CD4-positive, CD25-positive, alpha-beta regulatory T cell (primary cell): ENCODE measurements around the gene USP36. TPM values are rescaled to one million over a fixed set of nuclear protein-coding genes. Genes with fewer than 3 reads are reported as not detected.
A peak's percentile ranks its signal among the peaks of the same experiment; 100 is the strongest.

Source experiments
- ATAC-seq, 2 donors: fragments of 150-1000 bp; cut with Tn5 transposase; one replicate each; pipeline ENCODE4 v1.10.0; 2021; ENCODE audit warnings: low read depth in 2 of 2, moderate number of reproducible peaks in 2 of 2, moderate library complexity in 1 of 2
- DNase-seq, 3 donors: peaks; one replicate each; pipeline versions ENCODE4 v3.0.0 to v3.0.0-alpha.2; 2012 to 2022; ENCODE audit warnings: mixed read lengths in 1 of 3
- H3K27ac ChIP-seq: one replicate; pipeline ENCODE4 v1.7.0; 2013; ENCODE audit warnings: mild to moderate bottlenecking, low read length; ENCODE audit not compliant: insufficient read depth, poor library complexity, severe bottlenecking
- H3K27me3 ChIP-seq: one replicate; pipeline ENCODE4 v1.7.0; 2013; ENCODE audit warnings: low read length; ENCODE audit not compliant: control insufficient read depth, insufficient read depth
- H3K36me3 ChIP-seq: one replicate; pipeline ENCODE4 v1.7.0; 2013; ENCODE audit warnings: mild to moderate bottlenecking, low read length, moderate library complexity; ENCODE audit not compliant: control insufficient read depth, insufficient read depth
- H3K4me1 ChIP-seq: 2 replicates; pipeline ENCODE4 v1.7.0; 2013; ENCODE audit warnings: mild to moderate bottlenecking, low read length; ENCODE audit not compliant: insufficient read depth, control insufficient read depth, poor library complexity, severe bottlenecking
- H3K4me3 ChIP-seq: one replicate; pipeline ENCODE4 v1.7.0; 2013; ENCODE audit warnings: low read depth, mild to moderate bottlenecking, low read length, moderate library complexity
- H3K9me3 ChIP-seq, 2 experiments: 1 replicate in 1 of 2; 2 replicates in 1 of 2; pipeline ENCODE4 v1.7.0; 2013; ENCODE audit warnings: low read length in 2 of 2, mild to moderate bottlenecking in 1 of 2, moderate library complexity in 1 of 2; ENCODE audit not compliant: control insufficient read depth in 2 of 2
- H3K27ac Mint-ChIP-seq, 3 donors: one replicate each; pipeline ENCODE4 v1.8.0; 2020 to 2022; ENCODE audit warnings: mild to moderate bottlenecking in 3 of 3, mixed read lengths in 3 of 3, moderate library complexity in 2 of 3
- H3K27me3 Mint-ChIP-seq: one replicate; pipeline ENCODE4 v1.8.0; 2022; ENCODE audit warnings: mild to moderate bottlenecking, mixed read lengths
- H3K36me3 Mint-ChIP-seq: one replicate; pipeline ENCODE4 v1.8.0; 2020; ENCODE audit warnings: mixed read lengths
- H3K4me1 Mint-ChIP-seq, 4 donors: one replicate each; pipeline ENCODE4 v1.8.0; 2020 to 2022; ENCODE audit warnings: mixed read lengths in 4 of 4, mild to moderate bottlenecking in 1 of 4
- H3K4me3 Mint-ChIP-seq, 4 donors: one replicate each; pipeline ENCODE4 v1.8.0; 2020 to 2022; ENCODE audit warnings: mild to moderate bottlenecking in 4 of 4, mixed read lengths in 4 of 4, moderate library complexity in 3 of 4
- H3K9me3 Mint-ChIP-seq, 7 donors: one replicate each; pipeline ENCODE4 v1.8.0; 2020 to 2022; ENCODE audit warnings: mixed read lengths in 7 of 7, mild to moderate bottlenecking in 3 of 7, moderate library complexity in 2 of 7
- polyA plus RNA-seq, 4 donors: library from polyadenylated mRNA; unstranded; fragments of 300-500 nt; fragmentation: Illumina TruSeq; gene quantifications; one replicate each; pipeline ENCODE4 v1.2.3, GENCODE V29; 2021
- total RNA-seq: library from RNA; stranded (reverse); gene quantifications from one replicate; pipeline ENCODE4 v1.2.3, GENCODE V29; 2022

Gene USP36
- total and polyA plus RNA-seq, 5 donors from 2014 or later, result 19.6 to 407 (median 21.3) TPM

GRCh38 chr17:78832541-78832810 lies 8.1 kb downstream of the USP36 start:
- Mint-ChIP-seq H3K4me1 (peaks cover 8 to 24% (median 17%) of the 10 kb centered on the region in 4 donors), H3K9me3 (peaks cover 0 to 1% (median 0%) of the 10 kb centered on the region in 7 donors), H3K27ac (no peak overlapping the region), H3K36me3 (peaks cover 59% of the 10 kb centered on the region), H3K4me3 (peak overlapping the region in 3 of 4 donors; percentile 24 to 55 (median 49)), H3K27me3 (no peaks in the 10 kb centered on the region)
- H3K36me3 ChIP-seq, result peaks cover 96% of the 10 kb centered on the region
- no peak overlapping the region for H3K27ac ChIP-seq
- H3K27me3 ChIP-seq, result no peaks in the 10 kb centered on the region
- H3K4me3 ChIP-seq, result no peak overlapping the region
- H3K4me1 ChIP-seq, result no peaks in the 10 kb centered on the region
- DNase-seq (no peak), ATAC-seq (no peak)
- H3K9me3 ChIP-seq, result no peaks in the 10 kb centered on the region

- no peaks in the 10 kb centered on the region for H3K27me3 ChIP-seq
- peaks cover 96% of the 10 kb centered on the region for H3K36me3 ChIP-seq
- Mint-ChIP-seq H3K4me1 (peaks cover 8 to 19% (median 14%) of the 10 kb centered on the region in 4 donors), H3K27me3 (no peaks in the 10 kb centered on the region), H3K27ac (no peak overlapping the region), H3K4me3 (peak overlapping the region in 2 of 4 donors; percentile 49 to 55), H3K36me3 (peaks cover 57% of the 10 kb centered on the region), H3K9me3 (peaks cover 0 to 1% (median 0%) of the 10 kb centered on the region in 7 donors)
- H3K27ac ChIP-seq, result no peak overlapping the region
- DNase-seq (no peak), ATAC-seq (no peak)
- H3K9me3 ChIP-seq, result no peaks in the 10 kb centered on the region
- H3K4me3 ChIP-seq, result no peak overlapping the region
- no peaks in the 10 kb centered on the region for H3K4me1 ChIP-seq
These were observed 8.7 kb downstream of the USP36 start for GRCh38 chr17:78831688-78832540.

- H3K36me3 Mint-ChIP-seq, result peaks cover 56% of the 10 kb centered on the region
- no peaks in the 10 kb centered on the region for H3K9me3 Mint-ChIP-seq
- H3K27ac Mint-ChIP-seq, result peak overlapping the region in 1 of 3 donors; percentile 1
These were observed 11.1 kb downstream of the USP36 start for GRCh38 chr17:78829477-78829876.

GRCh38 chr17:78828470-78829185 lies 12.0 kb downstream of the USP36 start:
- H3K27me3 Mint-ChIP-seq, result no peaks in the 10 kb centered on the region
- H3K9me3 Mint-ChIP-seq, result no peaks in the 10 kb centered on the region
- Histone ChIP-seq H3K27ac (no peak overlapping the region), H3K9me3 (no peaks in the 10 kb centered on the region), H3K4me1 (no peaks in the 10 kb centered on the region), H3K36me3 (peaks cover 94% of the 10 kb centered on the region), H3K27me3 (no peaks in the 10 kb centered on the region), H3K4me3 (no peak overlapping the region)
- no peak for DNase-seq
- peak overlapping the region in 1 of 4 donors; percentile 29 for H3K4me3 Mint-ChIP-seq
- peak overlapping the region in 2 of 3 donors; percentile 11 to 73 for H3K27ac Mint-ChIP-seq
- peaks cover 14 to 34% (median 22%) of the 10 kb centered on the region in 4 donors for H3K4me1 Mint-ChIP-seq
- peaks cover 59% of the 10 kb centered on the region for H3K36me3 Mint-ChIP-seq
- no peak for ATAC-seq

More at GRCh38 chr17:78829477-78829876, 11.1 kb downstream of the USP36 start:
- no peak for ATAC-seq
- no peak overlapping the region for H3K4me3 Mint-ChIP-seq
- no peaks in the 10 kb centered on the region for H3K27me3 Mint-ChIP-seq
- no peak for DNase-seq
- H3K4me1 ChIP-seq, result no peaks in the 10 kb centered on the region
- H3K27me3 ChIP-seq, result no peaks in the 10 kb centered on the region
- H3K9me3 ChIP-seq, result no peaks in the 10 kb centered on the region
- no peak overlapping the region for H3K27ac ChIP-seq
- peaks cover 11 to 30% (median 20%) of the 10 kb centered on the region in 4 donors for H3K4me1 Mint-ChIP-seq
- peaks cover 94% of the 10 kb centered on the region for H3K36me3 ChIP-seq
- no peak overlapping the region for H3K4me3 ChIP-seq

- peak overlapping the region; percentile 46 to 58 (median 49) for H3K27ac Mint-ChIP-seq
- H3K27ac ChIP-seq, result no peak overlapping the region
- no peak for ATAC-seq
These were observed 13.6 kb downstream of the USP36 start for GRCh38 chr17:78826836-78827509.

GRCh38 chr17:78826421-78826820 lies 14.2 kb downstream of the USP36 start:
- peak overlapping the region in 1 of 3 donors; percentile 49 for H3K27ac Mint-ChIP-seq
- no peak overlapping the region for H3K27ac ChIP-seq
- H3K4me1 ChIP-seq, result no peaks in the 10 kb centered on the region
- H3K4me3 Mint-ChIP-seq, result no peak overlapping the region
- H3K27me3 Mint-ChIP-seq, result no peaks in the 10 kb centered on the region
- H3K36me3 ChIP-seq, result peaks cover 92% of the 10 kb centered on the region
- DNase-seq (no peak), ATAC-seq (no peak)
- H3K36me3 Mint-ChIP-seq, result peaks cover 70% of the 10 kb centered on the region
- peaks cover 0 to 1% (median 0%) of the 10 kb centered on the region in 7 donors for H3K9me3 Mint-ChIP-seq
- H3K27me3 ChIP-seq, result no peaks in the 10 kb centered on the region
- H3K4me1 Mint-ChIP-seq, result peaks cover 14 to 34% (median 21%) of the 10 kb centered on the region in 4 donors
- H3K9me3 ChIP-seq, result no peaks in the 10 kb centered on the region
- H3K4me3 ChIP-seq, result no peak overlapping the region

More at GRCh38 chr17:78826836-78827509, 13.6 kb downstream of the USP36 start:
- Histone ChIP-seq H3K36me3 (peaks cover 93% of the 10 kb centered on the region), H3K27me3 (no peaks in the 10 kb centered on the region), H3K4me1 (no peaks in the 10 kb centered on the region), H3K9me3 (no peaks in the 10 kb centered on the region), H3K4me3 (no peak overlapping the region)
- H3K9me3 Mint-ChIP-seq, result peaks cover 0 to 1% (median 0%) of the 10 kb centered on the region in 7 donors
- H3K4me3 Mint-ChIP-seq, result no peak overlapping the region
- H3K36me3 Mint-ChIP-seq, result peaks cover 69% of the 10 kb centered on the region
- no peak for DNase-seq
- H3K27me3 Mint-ChIP-seq, result no peaks in the 10 kb centered on the region
- peaks cover 14 to 34% (median 22%) of the 10 kb centered on the region in 4 donors for H3K4me1 Mint-ChIP-seq

- peaks cover 91% of the 10 kb centered on the region for H3K36me3 ChIP-seq
- peaks cover 73% of the 10 kb centered on the region for H3K36me3 Mint-ChIP-seq
- no peaks in the 10 kb centered on the region for H3K27me3 Mint-ChIP-seq
- DNase-seq (no peak), ATAC-seq (no peak)
- H3K27ac Mint-ChIP-seq, result peak overlapping the region in 2 of 3 donors; percentile 47 to 67
- no peak overlapping the region for H3K4me3 ChIP-seq
- no peaks in the 10 kb centered on the region for H3K27me3 ChIP-seq
- H3K9me3 ChIP-seq, result no peaks in the 10 kb centered on the region
- H3K27ac ChIP-seq, result no peak overlapping the region
- H3K4me1 Mint-ChIP-seq, result peaks cover 13 to 34% (median 21%) of the 10 kb centered on the region in 4 donors
- peaks cover 0 to 1% (median 0%) of the 10 kb centered on the region in 7 donors for H3K9me3 Mint-ChIP-seq
- H3K4me3 Mint-ChIP-seq, result peak overlapping the region in 1 of 4 donors; percentile 82
- no peaks in the 10 kb centered on the region for H3K4me1 ChIP-seq
These were observed 14.9 kb downstream of the USP36 start for GRCh38 chr17:78825696-78826095.
